ENCODE data around the gene TEX19.
"Not testable (repeated sequence)": the region's sequence is repeated elsewhere in the genome, so short reads cannot be mapped to it uniquely, and the experiment has no call there.

The TEX19 gene

DNA sequence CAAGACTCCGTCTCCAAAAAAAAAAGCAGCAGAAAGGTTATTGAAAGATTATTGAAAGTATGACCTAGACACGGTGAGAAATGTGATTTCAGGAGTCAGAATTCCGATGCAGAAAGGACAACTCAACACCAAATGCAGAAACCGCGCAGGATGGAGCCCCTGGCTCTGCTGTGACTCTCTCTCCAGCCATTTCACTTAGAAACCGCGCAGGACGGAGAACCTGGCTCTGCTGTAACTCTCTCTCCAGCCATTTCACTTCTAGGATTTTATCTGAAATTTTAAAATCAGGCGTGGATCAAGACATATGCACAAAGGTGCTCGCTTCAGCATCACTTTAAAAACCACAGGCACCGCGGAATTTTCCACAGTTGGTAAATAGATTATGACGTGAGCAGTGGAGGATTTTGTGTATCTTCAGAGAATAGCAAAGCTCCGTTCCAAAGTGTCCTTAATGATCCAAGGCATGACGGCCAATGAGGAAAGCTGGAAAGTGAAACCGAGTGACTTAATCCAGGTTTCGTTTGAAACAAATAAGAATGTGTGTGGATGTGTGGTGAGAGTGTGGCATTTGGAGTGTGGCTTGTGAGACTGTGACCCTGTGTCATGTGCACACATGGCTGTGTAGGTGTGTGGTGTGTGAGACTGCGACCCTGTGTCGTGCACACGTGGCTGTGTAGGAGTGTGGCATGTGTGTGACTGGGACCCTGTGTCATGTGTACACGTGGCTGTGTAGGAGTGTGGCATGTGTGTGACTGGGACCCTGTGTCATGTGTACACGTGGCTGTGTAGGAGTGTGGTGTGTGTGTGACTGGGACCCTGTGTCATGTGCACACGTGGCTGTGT lies 22.0 kb downstream of the TEX19 start:
- no peak for DNase-seq

DNA sequence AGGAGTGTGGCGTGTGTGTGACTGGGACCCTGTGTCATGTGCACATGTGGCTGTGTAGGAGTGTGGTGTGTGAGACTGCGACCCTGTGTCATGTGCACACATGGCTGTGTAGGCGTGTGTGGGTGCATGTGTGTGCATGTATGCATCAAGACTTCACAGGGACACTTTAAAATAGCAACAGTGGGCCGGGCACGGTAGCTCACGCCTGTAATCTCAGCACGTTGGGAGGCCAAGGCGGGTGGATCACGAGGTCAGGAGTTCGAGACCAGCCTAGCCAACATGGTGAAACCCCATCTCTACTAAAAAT lies 22.6 kb downstream of the TEX19 start:
- DNase-seq: not testable (repeated sequence)

DNA sequence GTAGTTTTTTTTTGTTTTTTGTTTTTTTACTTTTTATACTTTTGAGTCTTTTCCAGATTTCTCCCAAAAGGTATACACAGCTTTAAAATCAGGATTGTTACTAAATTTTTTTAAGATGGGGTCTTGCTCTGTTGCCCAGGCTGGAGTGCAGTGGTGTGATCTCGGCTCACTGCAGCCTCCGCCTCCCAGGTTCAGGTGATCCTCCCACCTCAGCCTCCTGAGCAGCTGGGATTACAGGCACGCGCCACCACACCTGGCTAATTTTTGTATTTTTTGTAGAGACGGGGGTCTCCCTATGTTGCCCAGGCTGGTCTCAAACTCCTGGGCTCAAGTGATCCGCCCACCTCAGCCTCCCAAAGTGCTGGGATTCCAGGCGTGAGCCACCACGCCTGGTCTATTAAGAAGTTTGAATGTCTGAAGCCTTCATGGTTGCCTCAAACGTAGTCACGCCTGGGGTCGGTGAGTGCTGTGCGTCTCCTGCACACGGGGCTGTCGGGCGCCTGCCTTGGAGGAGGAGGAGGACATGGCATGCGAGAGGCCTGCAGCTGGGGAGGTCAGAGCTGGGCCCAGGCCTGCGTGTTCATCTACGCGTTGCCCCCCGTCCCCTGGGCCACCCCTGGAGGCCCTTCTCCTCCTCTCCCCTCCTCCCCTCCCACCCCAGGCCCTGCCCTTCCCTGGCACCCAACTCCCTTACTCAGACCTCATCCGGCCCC lies 23.3 kb downstream of the TEX19 start:
- DNase-seq: not testable (repeated sequence)

DNA sequence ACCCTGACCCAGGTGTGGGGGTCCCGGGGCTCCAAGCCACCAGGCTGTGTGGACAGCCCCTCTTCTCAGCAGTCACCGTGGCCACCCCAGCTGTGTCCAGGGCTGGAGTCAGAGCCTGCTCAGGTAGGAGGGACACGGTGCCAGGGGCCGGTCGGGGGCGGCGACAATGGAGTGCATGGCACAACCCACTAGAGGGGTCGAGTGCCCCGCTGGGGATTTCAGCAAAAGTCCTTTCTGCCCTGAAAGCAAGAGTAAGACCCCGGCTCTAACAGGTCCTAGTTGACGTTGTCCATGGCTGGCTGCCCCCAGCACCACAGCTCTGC lies 23.8 kb downstream of the TEX19 start:
- DNase-seq: no peak

DNA sequence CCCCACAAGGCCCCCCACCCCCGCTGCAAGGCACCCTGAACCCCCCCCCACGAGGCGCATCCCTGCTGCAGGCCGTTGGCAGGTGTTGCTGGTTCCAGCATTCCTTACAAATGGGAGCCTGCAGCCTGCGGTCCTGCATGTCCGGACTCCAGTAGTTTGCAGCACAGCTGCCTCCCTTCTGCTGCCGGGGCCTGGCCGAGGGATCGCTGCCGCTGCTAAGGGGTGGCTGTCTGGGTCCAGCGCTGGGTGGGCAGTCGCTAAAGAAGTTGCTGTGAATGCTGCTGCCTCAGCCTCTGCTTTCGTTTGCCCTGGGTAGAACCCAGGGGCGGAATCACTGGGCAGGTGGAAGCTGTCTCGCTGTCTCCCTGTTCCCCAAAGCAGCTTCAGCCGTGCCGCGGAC lies 24.4 kb downstream of the TEX19 start:
- DNase-seq: no peak

DNA sequence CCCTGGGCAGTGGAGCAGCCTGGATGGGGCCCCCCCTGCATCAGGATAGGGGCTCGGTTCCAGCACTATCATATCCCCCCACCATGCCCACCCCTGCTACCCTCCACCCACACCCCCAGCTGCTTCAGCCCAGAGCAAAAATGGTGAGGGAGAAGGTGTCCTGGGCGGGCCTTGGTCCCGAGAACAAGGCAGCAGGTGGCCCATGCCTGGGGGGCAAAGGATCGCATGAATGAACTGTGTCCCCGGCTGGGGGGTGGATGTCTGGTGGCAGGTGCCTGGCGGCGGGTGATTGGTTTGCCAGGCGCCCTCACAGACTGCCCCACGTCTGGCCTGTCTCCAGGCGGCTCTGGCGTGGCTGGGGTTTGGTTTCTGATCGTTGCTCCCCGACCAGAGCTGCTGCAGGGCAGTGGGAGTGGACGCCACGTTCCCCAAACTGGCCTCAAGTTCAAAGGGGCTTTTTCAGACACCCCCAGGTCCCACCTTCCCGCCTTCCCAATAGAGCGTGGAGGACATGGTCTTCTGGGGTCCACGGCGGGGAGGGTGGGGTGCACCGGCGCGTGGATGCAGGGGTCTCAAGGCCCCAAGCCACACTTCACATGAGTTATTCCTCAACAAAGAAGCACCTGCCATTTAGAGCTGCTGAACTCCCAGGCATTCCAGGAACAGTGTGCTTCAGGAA lies 25.1 kb downstream of the TEX19 start:
- DNase-seq: no peak

DNA sequence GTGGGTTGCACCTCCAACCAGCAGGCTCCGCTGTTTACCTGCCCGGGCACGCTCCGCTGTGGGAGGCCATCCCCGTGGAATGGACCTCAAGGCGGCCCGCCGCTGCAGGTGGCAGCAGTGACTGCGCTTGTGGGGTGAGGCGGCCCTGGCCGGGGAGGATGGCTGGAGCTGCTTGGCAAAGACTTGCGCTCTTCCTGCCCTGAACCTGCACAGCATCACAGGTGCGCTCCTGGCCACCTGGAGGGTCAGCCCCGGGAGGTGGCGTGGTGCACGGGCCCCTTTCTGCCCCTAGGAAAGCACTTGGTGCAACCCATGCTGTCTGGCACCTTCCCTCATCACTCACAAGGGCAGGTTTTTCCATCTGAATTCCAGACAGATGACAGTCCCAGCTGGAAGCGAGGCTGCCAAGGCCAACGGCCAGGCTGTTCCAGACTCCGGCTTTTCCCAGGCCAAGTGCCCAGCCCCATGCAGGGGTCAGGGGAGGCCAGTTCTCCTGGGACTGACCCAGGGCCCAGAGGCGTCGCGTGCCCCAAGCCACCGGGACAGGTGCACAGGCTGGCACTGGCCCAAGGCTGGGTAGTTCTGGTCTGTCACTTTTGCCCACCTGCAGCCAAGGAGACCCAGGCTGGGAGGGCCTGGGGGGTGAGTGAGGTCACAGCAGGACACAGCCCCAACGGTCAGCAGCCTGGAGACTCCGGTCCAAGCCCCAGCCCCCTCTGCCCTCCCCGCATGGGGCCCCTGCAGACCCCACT lies 25.9 kb downstream of the TEX19 start:
- no peak for DNase-seq

DNA sequence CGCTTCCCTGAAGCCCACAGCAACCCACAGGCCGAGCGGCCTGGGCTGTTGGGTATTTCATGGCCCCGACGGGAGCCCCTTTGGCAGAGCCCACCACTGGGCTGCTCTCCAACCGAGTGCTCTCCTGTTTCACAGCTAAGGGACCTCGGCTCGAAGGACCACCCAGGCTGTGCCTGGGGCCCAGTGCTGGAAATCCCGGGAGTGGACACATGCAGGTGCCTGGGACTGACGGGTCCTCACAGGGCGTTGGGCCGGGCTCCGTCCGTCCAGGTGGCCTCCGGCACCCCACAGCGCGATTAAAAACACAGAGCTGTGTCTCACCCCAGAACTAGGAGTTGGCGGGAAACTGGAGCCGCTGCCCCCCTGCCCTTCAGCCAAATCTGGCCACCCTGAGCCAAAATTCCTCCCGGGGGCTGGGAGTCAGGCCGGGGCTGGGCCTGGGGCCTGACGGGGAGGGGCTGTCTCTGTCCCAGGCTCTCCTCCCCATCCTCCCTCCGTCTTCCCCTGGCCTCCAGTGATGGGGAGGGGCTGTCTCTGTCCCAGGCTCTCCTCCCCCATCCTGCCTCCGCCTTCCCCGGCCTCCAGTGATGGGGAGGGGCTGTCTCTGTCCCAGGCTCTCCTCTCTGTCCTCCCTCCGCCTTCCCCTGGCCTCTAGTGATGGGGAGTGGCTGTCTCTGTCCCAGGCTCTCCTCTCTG lies 26.7 kb downstream of the TEX19 start:
- DNase-seq: no peak

DNA sequence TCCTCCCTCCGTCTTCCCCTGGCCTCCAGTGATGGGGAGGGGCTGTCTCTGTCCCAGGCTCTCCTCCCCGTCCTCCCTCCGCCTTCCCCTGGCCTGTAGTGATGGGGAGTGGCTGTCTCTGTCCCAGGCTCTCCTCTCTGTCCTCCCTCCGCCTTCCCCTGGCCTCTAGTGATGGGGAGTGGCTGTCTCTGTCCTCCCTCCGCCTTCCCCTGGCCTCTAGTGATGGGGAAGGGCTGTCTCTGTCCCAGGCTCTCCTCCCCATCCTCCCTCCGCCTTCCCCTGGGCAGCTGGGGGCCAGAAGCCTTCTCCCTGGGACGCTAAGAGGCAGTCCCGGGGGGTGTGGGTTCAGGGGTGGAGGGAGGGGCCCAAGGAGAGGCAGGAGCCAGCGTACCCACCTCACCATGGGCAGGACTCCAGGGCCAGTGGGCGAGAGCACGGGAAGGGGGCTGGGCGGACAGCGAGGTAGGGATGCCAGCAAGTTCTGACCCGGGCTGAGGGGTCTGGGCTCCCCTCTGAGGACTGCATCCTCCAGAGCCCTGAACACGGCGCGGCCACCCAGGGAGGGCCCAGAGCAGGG lies 27.3 kb downstream of the TEX19 start:
- no peak for DNase-seq

DNA sequence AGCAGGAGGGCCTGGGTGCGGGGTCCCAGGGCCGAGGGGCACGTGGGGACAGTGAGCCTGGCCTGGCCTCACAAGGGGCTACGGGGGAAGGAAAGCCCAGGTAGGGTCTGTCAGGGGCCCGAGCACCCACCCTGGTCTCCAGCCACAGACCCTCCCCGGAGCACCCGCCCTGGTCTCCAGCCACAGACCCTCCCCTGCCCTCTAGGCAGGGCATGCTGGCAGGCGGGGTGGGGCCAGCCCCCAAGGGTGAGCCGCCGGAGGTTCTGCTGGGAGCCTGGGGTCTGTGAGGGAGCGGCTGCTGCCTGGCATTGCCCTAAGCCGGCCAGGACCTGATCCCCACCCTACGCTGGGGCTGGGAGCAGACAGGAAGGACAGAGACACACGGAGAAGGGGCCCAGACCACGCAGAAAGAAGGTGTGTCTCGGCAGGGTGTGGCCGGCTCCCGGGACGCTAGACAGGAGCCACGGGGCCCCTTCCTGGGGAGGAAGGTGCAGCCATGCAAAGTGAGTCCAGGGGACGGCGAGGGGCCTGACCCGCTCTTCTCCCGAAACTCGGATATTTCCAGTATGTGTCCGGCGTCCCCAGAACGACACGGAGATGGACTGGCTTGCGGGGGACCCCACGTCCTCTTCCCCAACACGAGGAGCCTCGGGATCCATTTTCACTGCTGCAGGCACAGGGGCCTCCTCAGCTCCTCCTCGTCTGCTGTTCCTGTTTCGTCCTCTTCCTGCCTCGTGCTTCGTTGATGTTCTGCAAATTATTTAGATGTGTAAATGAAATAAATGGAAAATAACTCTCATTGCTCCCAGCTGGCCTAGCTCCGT lies 28.0 kb downstream of the TEX19 start:
- DNase-seq: no peak

DNA sequence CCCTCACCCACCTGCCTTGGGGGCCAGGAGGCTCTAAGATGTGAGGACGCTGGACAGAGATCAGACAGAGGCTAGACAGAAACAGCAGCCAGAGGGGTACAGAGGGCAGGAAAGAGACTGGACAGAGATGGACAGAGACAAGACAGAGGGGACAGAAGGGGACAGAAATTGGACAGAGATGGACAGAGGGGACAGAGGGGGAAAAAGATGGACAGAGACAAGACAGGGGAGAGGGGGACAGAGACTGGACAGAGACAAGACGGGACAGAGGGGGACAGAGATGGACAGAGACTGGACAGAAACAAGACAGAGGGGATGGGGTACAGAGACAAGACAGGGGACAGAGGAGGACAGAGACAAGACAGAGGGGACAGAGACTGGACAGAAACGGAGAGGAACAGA lies 28.7 kb downstream of the TEX19 start:
- no peak for DNase-seq

DNA sequence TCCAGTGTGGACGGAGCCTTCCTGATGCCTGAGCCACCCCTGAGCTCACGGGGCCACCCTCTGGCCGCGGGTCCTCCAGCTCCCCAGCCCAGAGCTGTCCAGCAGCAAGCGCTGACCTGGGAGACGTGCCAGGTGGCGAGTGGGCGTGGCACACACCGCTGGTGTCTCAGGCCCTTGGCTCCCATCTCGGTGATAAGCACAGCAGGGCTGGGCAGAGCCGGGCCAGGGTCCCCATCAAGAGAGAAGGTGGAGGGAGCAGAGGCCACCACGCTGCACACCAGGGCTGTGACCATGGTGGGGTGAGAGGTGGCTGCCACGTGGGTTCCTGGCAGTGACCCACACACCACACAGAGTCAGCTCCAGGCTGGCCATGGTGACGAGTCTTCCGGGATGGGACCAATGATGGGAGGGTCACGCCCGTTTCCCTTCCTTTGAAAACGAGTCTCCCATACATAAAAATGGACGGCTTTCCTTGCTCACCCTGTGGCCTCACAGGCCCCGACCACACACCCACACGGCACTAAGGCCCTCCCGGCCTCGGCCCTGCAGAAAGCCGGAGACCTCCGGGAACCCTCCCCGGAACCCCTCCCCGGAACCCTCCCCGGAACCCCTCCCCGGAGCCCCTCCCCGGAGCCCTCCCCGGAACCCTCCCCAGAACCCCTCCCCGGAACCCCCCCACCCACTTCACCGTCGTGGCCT lies 29.3 kb downstream of the TEX19 start:
- DNase-seq: no peak

DNA sequence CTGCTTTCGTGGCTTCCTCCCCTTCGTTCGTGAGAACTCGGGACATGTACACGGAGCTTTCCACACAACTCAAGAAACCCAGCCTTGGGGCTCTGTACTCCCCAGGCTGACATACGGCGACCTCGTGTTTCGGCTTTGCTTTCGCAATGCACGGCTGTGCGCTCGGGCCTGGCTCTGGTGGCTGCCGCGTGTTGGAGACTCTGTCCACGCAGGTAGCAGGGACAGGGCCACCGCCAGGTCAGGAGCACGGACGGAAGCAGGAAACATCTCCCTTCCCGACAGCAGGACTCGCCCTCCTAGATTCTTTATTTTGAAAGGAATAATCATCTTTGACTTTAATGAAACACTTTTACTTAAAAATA lies 29.9 kb downstream of the TEX19 start:
- no peak for DNase-seq

DNA sequence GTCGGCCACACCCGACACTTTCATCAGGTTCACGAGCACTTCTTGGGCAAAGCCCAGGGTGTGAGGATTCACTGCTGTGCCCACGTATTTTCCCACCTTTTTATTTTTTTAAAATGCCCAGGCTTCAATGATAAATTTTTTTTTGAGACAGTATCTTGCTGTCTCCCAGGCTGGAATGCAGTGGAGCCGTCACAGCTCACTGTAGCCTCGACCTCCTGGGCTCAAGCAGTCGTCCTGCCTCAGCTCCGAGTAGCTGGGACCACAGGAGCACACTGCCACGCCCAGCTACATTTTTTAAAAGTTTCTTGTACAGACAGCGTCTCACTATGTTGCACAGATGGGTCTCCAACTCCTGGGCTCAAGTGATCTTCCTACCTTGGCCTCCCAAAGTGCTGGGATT lies 30.3 kb downstream of the TEX19 start:
- no peak for DNase-seq

DNA sequence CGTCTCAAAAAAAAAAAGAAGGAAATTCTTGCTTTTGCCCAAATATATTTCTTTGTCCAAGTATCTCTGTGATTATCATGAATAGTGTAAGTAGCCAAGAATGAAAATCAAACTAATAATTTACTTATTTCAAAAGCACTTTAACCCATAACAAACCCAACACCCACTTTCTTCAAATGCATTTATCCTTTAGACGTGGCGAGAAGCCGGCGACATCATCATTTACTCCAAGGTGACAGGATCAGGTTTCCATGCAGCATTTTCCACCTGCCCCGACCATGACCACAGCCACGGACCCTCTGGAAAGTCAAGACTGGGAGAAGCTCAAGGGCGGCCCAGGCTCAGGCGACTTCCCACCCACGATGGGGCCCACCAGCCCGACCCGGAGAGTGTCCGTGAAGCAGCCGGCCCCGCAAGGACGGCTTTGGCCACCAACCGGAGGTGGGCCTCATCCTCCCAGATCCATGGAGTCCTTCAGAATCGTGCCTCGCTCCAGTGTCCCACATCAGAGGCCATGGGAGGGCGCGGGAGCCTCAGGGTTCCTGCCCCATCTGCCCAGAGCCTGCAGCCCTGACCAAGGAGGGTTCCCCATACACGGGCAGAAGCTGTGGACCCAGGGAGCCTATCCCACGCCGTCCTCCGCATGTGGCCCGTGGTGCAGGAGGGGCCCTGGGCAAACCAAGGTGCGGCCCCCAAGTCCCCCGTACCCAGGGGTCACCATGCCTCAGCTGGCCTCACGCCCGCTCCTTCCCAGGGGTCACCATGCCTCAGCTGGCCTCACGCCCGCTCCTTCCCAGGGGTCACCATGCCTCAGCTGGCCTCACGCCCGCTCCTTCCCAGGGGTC lies 31.2 kb downstream of the TEX19 start:
- DNase-seq: no peak

DNA sequence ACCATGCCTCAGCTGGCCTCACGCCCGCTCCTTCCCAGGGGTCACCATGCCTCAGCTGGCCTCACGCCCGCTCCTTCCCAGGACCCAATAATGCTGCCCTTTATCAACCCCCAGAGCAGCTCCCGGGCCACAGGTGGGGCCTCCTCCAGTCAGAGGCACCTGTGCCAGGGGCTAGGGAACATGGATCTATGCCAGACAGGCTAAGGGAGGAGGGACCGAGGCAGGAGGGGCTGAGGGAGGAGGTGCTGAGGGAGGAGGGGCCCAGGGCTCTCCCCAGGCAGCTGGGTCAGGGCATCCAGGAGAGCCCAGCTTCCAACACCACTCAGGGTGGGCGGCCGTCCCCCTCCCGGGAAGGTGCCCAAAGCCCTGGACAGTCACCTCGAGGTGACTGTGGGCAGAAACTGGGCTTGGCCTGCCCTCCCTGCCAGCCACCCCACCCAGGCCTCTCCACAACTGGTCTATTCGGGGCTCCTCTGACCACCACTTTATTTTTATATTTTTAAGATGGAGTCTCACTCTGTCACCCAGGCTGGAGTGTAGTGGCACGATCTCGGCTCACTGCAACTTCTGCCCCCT lies 31.9 kb downstream of the TEX19 start:
- no peak for DNase-seq

DNA sequence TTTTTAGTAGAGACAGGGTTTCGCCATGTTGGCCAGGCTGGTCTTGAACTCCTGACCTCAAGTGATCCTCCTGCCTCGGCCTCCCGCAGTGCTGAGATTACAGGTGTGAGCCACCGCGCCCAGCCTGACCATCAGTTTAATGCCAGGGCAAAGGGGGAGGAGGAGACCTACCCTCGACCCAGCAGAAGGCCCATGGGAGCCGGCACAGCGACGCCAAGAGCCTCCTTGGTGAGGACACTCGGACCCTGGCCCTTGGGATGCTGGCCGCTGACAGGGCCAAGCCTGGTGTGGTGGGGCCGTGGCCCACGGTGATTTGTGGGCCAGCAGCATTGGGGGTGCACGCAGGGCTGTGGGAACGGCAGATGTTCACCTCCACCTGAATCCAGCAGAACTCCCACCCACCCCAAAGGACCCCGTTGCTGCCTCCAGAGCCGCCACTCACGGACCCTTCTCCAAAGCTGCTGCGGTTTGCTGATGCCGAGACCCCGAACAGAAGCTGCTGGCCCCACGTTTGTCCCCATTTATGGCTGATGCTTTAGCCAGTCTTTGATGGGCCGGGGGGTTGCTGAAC lies 32.5 kb downstream of the TEX19 start:
- DNase-seq: no peak

DNA sequence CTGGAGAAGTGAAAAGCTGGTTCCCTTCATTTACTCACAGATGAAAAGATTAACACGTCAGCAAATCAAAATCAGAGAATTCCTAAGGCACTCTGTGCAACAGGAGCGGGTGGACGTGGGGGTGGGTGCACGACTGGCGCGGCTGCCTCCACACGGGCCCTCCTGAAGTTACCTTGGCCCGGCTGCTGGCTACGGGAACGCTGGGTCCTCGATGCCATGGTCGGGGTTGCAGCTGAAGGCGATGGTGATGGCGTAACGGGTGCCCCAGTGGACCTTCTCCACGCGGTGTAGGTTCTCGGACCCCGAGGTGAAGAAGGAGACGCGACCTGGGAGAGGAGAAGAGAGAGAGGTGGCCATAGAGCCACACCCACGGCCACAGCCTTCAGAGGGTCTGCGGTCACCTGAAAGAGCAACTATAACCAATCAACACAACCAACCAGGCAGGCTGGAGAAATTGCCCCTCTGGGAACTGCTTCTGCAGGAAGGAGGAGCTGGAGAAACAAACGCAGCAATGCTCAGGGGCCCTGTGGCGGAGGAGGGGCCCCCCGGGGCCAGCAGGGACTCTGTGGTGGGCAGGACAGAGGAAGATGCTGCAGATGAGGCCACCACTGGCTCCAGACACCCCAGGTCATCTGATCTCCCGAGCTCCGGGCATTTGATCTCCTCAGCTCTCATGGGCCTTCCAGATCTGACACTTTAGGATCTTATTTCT lies 33.3 kb downstream of the TEX19 start:
- DNase-seq: no peak

DNA sequence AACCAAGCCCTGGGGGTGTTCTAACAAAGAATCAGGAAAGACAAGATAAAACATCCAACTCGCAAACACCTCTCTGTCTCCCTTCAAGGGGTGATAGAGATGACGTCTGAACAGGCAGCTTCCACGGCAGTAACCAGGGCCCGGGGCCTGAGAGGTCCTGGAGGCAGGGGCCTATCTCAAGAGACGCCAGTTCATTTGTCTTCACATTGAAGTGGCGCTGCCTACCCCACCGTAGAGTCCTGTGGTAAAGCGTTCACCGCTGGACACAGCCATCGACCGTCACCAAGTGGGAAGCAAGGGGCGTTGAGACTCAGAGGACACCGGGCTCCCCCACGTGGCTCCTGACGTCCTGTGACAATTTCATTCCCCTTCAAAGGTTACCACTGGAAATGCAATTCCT lies 33.9 kb downstream of the TEX19 start:
- no peak for DNase-seq

All from fibroblast of skin of right biceps (primary cell).